DND-41 (cell line): Measurements from ENCODE around the gene LTF.

Experiments
- ATAC-seq: fragments of 200-7000 bp; cut with Tn5 transposase; 3 replicates; pipeline ENCODE4 v1.9.1; 2021; ENCODE audit warnings: low read depth; ENCODE audit not compliant: insufficient read depth
- DNase-seq: peaks from one replicate; pipeline ENCODE4 v3.0.0-alpha.2; 2020
- H2AFZ ChIP-seq: 2 replicates; pipeline ENCODE4 v1.6.0; 2012; ENCODE audit warnings: low read depth, low read length
- H3K27ac ChIP-seq: 2 replicates; pipeline ENCODE4 v1.5.1; 2012; ENCODE audit warnings: low read length, inconsistent platforms
- H3K27me3 ChIP-seq: fragments of 200-600 bp; sonication (generic); 2 replicates; pipeline ENCODE4 v1.6.0; 2012; ENCODE audit warnings: low read length, mild to moderate bottlenecking, inconsistent platforms; ENCODE audit not compliant: insufficient read depth, poor library complexity
- H3K36me3 ChIP-seq: 2 replicates; pipeline ENCODE4 v1.5.1; 2012; ENCODE audit warnings: low read length, inconsistent platforms; ENCODE audit not compliant: insufficient read depth
- H3K4me1 ChIP-seq: 2 replicates; pipeline ENCODE4 v1.5.1; 2012; ENCODE audit warnings: mild to moderate bottlenecking, low read length; ENCODE audit not compliant: insufficient read depth
- H3K4me2 ChIP-seq: 2 replicates; pipeline ENCODE4 v1.6.0; 2012; ENCODE audit warnings: mild to moderate bottlenecking, moderate library complexity, low read length, inconsistent platforms; ENCODE audit not compliant: insufficient read depth
- H3K4me3 ChIP-seq, 2 experiments: fragments of 200-600 bp in 1 of 2; shearing (Covaris generic) in 1 of 2; 2 replicates each; pipeline ENCODE4 v1.5.1; 2012 to 2016; ENCODE audit warnings: inconsistent platforms in 2 of 2, low read length in 2 of 2, mild to moderate bottlenecking in 2 of 2, low read depth in 1 of 2, moderate library complexity in 1 of 2
- H3K79me2 ChIP-seq: 2 replicates; pipeline ENCODE4 v1.6.0; 2012; ENCODE audit warnings: low read length, inconsistent platforms; ENCODE audit not compliant: insufficient read depth
- H3K9ac ChIP-seq: 2 replicates; pipeline ENCODE4 v1.6.0; 2012; ENCODE audit warnings: low read depth, mild to moderate bottlenecking, inconsistent platforms, low read length, moderate library complexity
- H3K9me3 ChIP-seq: 2 replicates; pipeline ENCODE4 v1.5.1; 2012; ENCODE audit warnings: low read length, moderate library complexity, mild to moderate bottlenecking, inconsistent platforms; ENCODE audit not compliant: insufficient read depth, severe bottlenecking
- H4K20me1 ChIP-seq: 2 replicates; pipeline ENCODE4 v1.6.0; 2012; ENCODE audit warnings: low read length; ENCODE audit not compliant: insufficient read depth
- CTCF ChIP-seq: IDR thresholded peaks from 2 replicates; pipeline ENCODE4 v1.5.1; 2012; ENCODE audit warnings: borderline replicate concordance, low read length, moderate library complexity, mild to moderate bottlenecking; ENCODE audit not compliant: poor library complexity, severe bottlenecking; ENCODE audit errors: extremely low read depth
- EZH2 ChIP-seq: IDR thresholded peaks from 3 replicates; pipeline ENCODE4 v1.6.1; 2012; ENCODE audit warnings: borderline replicate concordance, low read depth, mild to moderate bottlenecking, moderate library complexity, low read length, inconsistent platforms; ENCODE audit not compliant: severe bottlenecking

The LTF gene

GRCh38 chr3:46484388-46484787 is 19.7 kb upstream of the LTF start:
- Histone ChIP-seq H3K27me3 (no peaks in the 10 kb centered on the region), H3K36me3 (no peaks in the 10 kb centered on the region), H3K27ac (no peak overlapping the region), H3K4me3 (no peak overlapping the region), H4K20me1 (no peaks in the 10 kb centered on the region), H3K4me2 (no peak overlapping the region), H3K9ac (no peak overlapping the region), H3K79me2 (no peaks in the 10 kb centered on the region), H3K4me1 (peaks cover 14% of the 10 kb centered on the region), H3K9me3 (no peaks in the 10 kb centered on the region), H2AFZ (no peak overlapping the region)
- DNase-seq (no peak), ATAC-seq (no peak)
- TF ChIP-seq CTCF: no peak
- no peak for TF ChIP-seq EZH2

- H3K9me3 ChIP-seq: no peaks in the 10 kb centered on the region
- TF ChIP-seq EZH2 (no peak), CTCF (peak; percentile 7)
- H3K4me2 ChIP-seq: no peak overlapping the region
- no peaks in the 10 kb centered on the region for H4K20me1 ChIP-seq
- no peak overlapping the region for H2AFZ ChIP-seq
- no peak overlapping the region for H3K27ac ChIP-seq
- H3K9ac ChIP-seq: no peak overlapping the region
- DNase-seq (no peak), ATAC-seq (no peak)
- H3K79me2 ChIP-seq: no peaks in the 10 kb centered on the region
- no peaks in the 10 kb centered on the region for H3K36me3 ChIP-seq
- H3K27me3 ChIP-seq: no peaks in the 10 kb centered on the region
- H3K4me1 ChIP-seq: peaks cover 9% of the 10 kb centered on the region
- H3K4me3 ChIP-seq: no peak overlapping the region
Measured at GRCh38 chr3:46483825-46484224, 19.1 kb upstream of the LTF start.

- ATAC-seq (no peak), DNase-seq (no peak)
- no peak for TF ChIP-seq EZH2
- no peak for TF ChIP-seq CTCF
- Histone ChIP-seq H3K79me2 (no peaks in the 10 kb centered on the region), H3K27ac (no peak overlapping the region), H4K20me1 (no peaks in the 10 kb centered on the region), H3K36me3 (no peaks in the 10 kb centered on the region), H3K4me3 (no peak overlapping the region), H3K9me3 (no peaks in the 10 kb centered on the region), H3K4me2 (no peak overlapping the region), H3K9ac (no peak overlapping the region), H3K4me1 (no peaks in the 10 kb centered on the region), H2AFZ (no peak overlapping the region), H3K27me3 (no peaks in the 10 kb centered on the region)
Measured at GRCh38 chr3:46482632-46483350, 18.1 kb upstream of the LTF start.

GRCh38 chr3:46481636-46482035 is 16.9 kb upstream of the LTF start:
- no peak overlapping the region for H3K9ac ChIP-seq
- ATAC-seq: no peak
- H2AFZ ChIP-seq: no peak overlapping the region
- H3K4me3 ChIP-seq: no peak overlapping the region
- H3K4me2 ChIP-seq: no peak overlapping the region
- no peaks in the 10 kb centered on the region for H4K20me1 ChIP-seq
- no peaks in the 10 kb centered on the region for H3K36me3 ChIP-seq
- no peak overlapping the region for H3K27ac ChIP-seq
- no peaks in the 10 kb centered on the region for H3K4me1 ChIP-seq
- H3K27me3 ChIP-seq: no peaks in the 10 kb centered on the region
- H3K9me3 ChIP-seq: no peaks in the 10 kb centered on the region
- TF ChIP-seq CTCF: no peak
- DNase-seq: no peak
- no peaks in the 10 kb centered on the region for H3K79me2 ChIP-seq
